Measurements from ENCODE around the gene QDPR.

DNA sequence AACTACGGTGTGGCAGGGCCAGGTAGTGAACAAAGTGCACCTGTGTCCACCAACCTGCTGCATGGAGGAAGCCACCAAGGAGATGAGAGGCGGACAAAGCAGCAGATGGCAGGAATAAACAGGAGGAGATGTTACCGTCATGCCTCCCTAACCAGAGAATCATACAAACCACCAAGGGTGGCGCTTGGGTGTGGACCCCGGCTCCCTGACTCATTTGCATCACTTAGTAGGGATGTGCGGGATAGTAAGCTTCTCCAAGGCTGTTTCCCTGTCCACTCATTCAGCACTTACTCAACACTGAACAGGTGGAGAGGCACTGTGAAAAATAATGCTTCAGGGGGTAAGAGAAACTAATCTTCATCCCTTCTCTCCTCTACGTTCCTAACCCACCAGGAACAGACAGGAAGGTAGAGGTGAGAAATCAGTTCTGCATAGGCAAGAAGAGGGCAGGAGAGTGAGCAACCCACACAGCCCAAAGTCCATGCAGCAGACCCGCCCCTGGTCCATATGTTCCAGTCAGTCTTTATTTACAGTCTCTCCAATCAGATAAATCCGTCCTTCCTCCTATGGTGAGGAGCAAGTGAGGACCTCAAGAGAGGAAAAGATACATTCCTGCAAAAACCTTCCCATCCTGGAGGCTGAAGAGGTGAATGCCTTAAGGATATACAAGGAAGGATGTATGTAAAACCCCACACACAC is 34.0 kb downstream of the QDPR start:
- TF ChIP-seq, protein P1, sequence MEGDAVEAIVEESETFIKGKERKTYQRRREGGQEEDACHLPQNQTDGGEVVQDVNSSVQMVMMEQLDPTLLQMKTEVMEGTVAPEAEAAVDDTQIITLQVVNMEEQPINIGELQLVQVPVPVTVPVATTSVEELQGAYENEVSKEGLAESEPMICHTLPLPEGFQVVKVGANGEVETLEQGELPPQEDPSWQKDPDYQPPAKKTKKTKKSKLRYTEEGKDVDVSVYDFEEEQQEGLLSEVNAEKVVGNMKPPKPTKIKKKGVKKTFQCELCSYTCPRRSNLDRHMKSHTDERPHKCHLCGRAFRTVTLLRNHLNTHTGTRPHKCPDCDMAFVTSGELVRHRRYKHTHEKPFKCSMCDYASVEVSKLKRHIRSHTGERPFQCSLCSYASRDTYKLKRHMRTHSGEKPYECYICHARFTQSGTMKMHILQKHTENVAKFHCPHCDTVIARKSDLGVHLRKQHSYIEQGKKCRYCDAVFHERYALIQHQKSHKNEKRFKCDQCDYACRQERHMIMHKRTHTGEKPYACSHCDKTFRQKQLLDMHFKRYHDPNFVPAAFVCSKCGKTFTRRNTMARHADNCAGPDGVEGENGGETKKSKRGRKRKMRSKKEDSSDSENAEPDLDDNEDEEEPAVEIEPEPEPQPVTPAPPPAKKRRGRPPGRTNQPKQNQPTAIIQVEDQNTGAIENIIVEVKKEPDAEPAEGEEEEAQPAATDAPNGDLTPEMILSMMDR (IDR thresholded peaks at IDR 0.05): no peak
- no peak for TF ChIP-seq POLR2A (IDR thresholded peaks at IDR 0.05)
